ENCODE results near the gene CLMN.

The CLMN gene

DNA sequence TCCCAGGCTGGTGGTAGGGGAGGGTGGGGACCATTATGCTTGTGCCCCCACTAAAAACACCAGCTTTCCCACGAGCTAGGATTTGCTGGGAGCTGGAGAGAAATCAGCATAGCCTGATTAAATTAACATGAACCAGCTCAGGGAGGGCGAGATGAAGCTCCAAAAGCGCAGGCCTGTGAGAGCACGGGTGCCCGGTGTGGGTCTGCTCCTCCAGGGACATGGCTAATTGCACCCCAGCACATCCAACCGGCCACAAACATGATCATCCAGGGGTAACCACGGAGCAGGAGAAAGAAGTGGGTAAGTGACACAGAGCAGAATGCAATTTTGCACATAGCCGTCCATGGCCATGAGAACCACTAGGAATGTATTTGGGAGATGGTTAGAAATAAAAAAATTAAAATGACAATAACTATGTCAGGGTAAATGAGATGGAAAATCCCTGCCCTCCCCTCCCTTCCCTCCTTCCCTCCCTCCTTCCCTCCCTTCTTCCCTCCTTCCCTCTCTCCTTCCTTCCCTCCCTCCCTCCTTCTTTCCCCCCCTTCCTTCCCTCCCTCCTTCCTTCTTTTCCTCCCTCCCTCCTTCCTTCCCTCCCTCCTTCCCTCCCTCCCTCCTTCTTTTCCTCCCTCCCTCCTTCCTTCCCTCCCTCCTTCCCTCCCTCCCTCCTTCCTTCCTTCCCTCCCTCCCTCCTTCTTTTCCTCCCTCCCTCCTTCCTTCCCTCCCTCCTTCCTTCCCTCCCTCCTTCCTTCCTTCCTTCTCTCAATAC lies 26.9 kb downstream of the CLMN start:
- TF ChIP-seq FOXP2 (optimal IDR thresholded peaks at IDR 0.05; ENCODE audit: control extremely low read depth, extremely low read length, insufficient read depth) (no peak), EZH2 (IDR thresholded peaks at IDR 0.05) (no peak), POLR2AphosphoS5 (IDR thresholded peaks at IDR 0.05; ENCODE audit: borderline replicate concordance, low read depth, low read length) (no peak)
- Histone ChIP-seq H3K9ac (ENCODE audit: insufficient read length) (no peak overlapping the region), H3K27ac (peak overlapping the region; percentile 63), H3K9me3 (ENCODE audit: low read depth, low read length) (no peaks in the 10 kb centered on the region), H3K4me3 (no peak overlapping the region), H3K36me3 (ENCODE audit: insufficient read depth, low read length) (no peaks in the 10 kb centered on the region)
- DNase-seq (ENCODE audit: low read depth, low spot score) = no peak

DNA sequence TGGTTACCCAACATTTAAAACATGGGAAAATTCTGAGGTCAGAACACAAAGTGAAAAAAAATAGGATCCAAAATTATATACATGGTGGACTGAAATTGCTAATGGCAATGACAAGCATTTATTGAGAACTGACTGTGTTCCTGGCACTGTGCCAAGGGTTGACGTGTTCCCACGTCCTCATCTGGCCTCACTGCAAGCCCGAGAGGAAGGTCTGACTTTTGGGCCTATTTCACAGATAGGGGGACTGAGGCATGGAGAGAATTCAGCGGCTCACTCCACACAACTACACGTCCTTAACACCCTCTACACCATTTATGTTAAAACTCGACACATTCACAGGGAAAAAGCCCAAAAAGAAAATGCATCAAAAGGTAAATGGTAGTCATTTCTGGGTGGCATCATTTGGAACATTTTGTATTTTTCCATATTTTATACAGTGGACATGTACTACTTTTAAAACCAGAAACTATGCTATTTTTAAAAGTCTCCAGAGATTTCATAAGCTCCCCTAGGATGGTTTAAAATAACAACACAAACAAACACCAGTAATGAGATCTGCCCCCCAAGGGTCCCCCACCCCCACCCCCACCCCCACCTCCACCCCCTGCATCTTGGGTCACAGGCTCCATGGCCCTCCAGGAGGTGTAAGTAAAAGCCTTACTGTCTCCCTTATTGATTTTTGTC lies 27.7 kb downstream of the CLMN start:
- no peak overlapping the region for H3K4me3 ChIP-seq
- DNase-seq (ENCODE audit: low read depth, low spot score) = no peak
- no peak for TF ChIP-seq EZH2 (IDR thresholded peaks at IDR 0.05)
- TF ChIP-seq FOXP2 (optimal IDR thresholded peaks at IDR 0.05; ENCODE audit: control extremely low read depth, extremely low read length, insufficient read depth) = no peak
- no peak for TF ChIP-seq POLR2AphosphoS5 (IDR thresholded peaks at IDR 0.05; ENCODE audit: borderline replicate concordance, low read depth, low read length)
- H3K36me3 ChIP-seq (ENCODE audit: insufficient read depth, low read length) = no peaks in the 10 kb centered on the region
- peak overlapping the region; percentile 63; the same call in 1 of the 2 replicates for H3K27ac ChIP-seq
- H3K9ac ChIP-seq (ENCODE audit: insufficient read length) = no peak overlapping the region
- H3K9me3 ChIP-seq (ENCODE audit: low read depth, low read length) = no peaks in the 10 kb centered on the region

DNA sequence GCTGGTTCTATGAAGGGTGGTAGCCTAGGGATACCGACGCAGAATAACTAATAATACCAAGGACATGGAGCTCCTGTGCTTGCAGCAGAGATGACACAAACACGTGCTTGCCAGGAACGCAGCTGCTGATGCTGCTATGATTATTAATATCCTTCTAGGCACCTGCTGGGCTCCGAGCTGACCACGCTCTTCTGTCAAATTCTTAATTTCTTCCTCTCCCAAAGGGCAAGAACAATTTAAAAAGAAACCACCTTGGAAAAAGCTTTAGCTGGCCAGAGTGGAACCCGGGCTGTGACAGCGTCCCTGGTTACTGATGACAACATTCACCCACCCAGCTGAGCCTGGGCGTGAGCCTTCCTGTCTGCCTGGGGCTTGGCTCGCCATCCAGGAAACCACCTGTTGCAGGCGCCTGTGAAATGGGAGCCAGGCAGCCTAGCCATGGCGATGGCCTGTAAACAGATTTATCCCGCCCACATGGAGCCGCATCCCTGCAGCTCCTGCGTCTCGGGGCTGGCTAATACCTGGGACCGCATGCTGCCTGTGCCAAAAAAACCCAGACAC lies 28.8 kb downstream of the CLMN start:
- Histone ChIP-seq H3K36me3 (ENCODE audit: insufficient read depth, low read length) (no peaks in the 10 kb centered on the region), H3K27ac (no peak overlapping the region), H3K9me3 (ENCODE audit: low read depth, low read length) (no peaks in the 10 kb centered on the region), H3K9ac (ENCODE audit: insufficient read length) (no peak overlapping the region), H3K4me3 (no peak overlapping the region)
- TF ChIP-seq EZH2 (IDR thresholded peaks at IDR 0.05) (no peak), POLR2AphosphoS5 (IDR thresholded peaks at IDR 0.05; ENCODE audit: borderline replicate concordance, low read depth, low read length) (no peak), FOXP2 (optimal IDR thresholded peaks at IDR 0.05; ENCODE audit: control extremely low read depth, extremely low read length, insufficient read depth) (no peak)
- DNase-seq (ENCODE audit: low read depth, low spot score) = no peak

DNA sequence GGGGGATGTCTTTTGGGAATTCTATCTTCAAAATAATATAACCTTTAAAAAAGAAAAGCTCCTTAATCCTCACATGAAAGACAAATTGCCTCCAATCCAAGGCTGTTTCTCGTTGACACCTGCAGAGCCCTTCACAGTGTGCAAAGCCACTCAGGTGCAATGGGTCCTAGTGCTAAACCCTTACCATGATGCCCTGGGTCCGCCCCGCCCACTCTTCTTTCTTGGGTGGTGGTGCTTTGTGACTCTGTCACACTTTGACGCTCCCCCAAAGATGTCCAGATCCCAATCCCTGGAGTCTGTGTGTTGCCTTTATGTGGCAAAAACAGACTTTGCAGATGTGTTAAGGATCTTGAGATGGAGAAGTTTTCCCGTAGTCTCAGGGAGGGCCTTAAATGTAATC lies 29.7 kb downstream of the CLMN start:
- Histone ChIP-seq H3K36me3 (ENCODE audit: insufficient read depth, low read length) (no peaks in the 10 kb centered on the region), H3K27ac (no peak overlapping the region), H3K9ac (ENCODE audit: insufficient read length) (no peak overlapping the region), H3K9me3 (ENCODE audit: low read depth, low read length) (no peaks in the 10 kb centered on the region), H3K4me3 (no peak overlapping the region)
- DNase-seq (ENCODE audit: low read depth, low spot score) = no peak
- no peak for TF ChIP-seq FOXP2 (optimal IDR thresholded peaks at IDR 0.05; ENCODE audit: control extremely low read depth, extremely low read length, insufficient read depth)
- TF ChIP-seq POLR2AphosphoS5 (IDR thresholded peaks at IDR 0.05; ENCODE audit: borderline replicate concordance, low read depth, low read length) = no peak
- no peak for TF ChIP-seq EZH2 (IDR thresholded peaks at IDR 0.05)

DNA sequence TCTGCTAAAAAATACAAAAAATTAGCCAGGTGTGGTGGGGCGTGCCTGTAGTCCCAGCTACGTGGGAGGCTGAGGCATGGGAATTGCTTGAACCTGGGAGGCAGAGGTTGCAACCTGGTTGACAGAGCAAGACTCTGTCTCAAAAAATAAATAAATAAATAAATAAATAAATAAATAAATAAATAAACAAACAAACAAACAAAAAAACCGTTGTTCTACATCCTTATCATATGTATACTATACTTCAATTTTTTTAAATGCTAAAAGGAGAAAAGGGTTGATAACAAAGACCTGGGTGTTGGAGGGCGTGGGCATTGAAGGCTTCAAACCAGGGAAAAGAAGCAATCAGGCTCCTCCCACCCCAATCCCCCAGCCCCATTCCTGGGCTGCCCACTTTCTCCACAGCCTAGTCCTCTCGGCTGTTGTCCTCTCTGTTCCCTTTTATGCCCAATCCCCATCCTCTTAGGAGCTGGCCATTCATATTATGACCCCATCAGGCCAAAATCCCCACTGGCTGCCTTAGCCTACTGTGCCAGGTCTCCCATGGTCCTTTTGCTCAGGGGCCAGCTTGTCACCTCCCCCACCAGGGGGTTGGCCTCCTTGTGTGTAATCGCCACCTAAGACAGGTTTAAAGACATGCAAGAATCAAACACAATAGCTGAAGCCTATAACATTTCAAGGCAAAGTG lies 30.2 kb downstream of the CLMN start:
- no peak overlapping the region for H3K4me3 ChIP-seq
- no peaks in the 10 kb centered on the region for H3K9me3 ChIP-seq (ENCODE audit: low read depth, low read length)
- TF ChIP-seq EZH2 (IDR thresholded peaks at IDR 0.05) (no peak), FOXP2 (optimal IDR thresholded peaks at IDR 0.05; ENCODE audit: control extremely low read depth, extremely low read length, insufficient read depth) (no peak), POLR2AphosphoS5 (IDR thresholded peaks at IDR 0.05; ENCODE audit: borderline replicate concordance, low read depth, low read length) (no peak)
- H3K9ac ChIP-seq (ENCODE audit: insufficient read length) = no peak overlapping the region
- H3K36me3 ChIP-seq (ENCODE audit: insufficient read depth, low read length) = no peaks in the 10 kb centered on the region
- no peak for DNase-seq (ENCODE audit: low read depth, low spot score)
- H3K27ac ChIP-seq = no peak overlapping the region

DNA sequence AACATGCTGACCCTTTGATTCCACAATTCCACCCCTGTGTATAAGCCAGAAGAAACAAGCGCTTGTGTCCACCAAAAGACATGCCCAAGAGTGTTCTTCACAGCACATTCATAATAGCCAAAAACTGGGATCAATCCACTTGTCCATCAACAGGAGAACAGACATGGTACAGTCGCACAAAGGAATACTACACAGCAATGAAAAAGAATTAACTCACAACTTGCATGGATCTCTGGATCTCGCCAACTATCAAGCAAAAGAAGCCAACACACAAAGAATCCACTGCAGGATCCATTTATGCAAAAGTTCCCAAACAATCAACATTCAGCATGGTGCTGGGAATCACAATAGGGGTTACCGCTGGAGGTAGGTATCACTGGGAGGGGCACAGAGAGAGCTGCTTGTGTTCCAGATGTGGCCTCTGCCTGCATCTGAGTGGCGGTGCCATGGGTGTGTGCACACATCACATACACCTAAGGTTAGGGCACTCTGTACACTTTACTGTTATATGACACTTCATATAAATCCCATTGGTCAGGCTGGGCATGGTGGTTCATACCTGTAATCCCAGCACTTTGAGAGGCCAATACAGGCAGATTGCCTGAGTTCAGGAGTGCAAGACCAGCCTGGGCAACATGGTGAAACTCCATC lies 30.9 kb downstream of the CLMN start:
- Histone ChIP-seq H3K27ac (no peak overlapping the region), H3K9ac (ENCODE audit: insufficient read length) (no peak overlapping the region), H3K36me3 (ENCODE audit: insufficient read depth, low read length) (no peaks in the 10 kb centered on the region), H3K4me3 (no peak overlapping the region), H3K9me3 (ENCODE audit: low read depth, low read length) (no peaks in the 10 kb centered on the region)
- no peak for DNase-seq (ENCODE audit: low read depth, low spot score)
- no peak for TF ChIP-seq FOXP2 (optimal IDR thresholded peaks at IDR 0.05; ENCODE audit: control extremely low read depth, extremely low read length, insufficient read depth)
- TF ChIP-seq POLR2AphosphoS5 (IDR thresholded peaks at IDR 0.05; ENCODE audit: borderline replicate concordance, low read depth, low read length) = no peak
- TF ChIP-seq EZH2 (IDR thresholded peaks at IDR 0.05) = no peak

DNA sequence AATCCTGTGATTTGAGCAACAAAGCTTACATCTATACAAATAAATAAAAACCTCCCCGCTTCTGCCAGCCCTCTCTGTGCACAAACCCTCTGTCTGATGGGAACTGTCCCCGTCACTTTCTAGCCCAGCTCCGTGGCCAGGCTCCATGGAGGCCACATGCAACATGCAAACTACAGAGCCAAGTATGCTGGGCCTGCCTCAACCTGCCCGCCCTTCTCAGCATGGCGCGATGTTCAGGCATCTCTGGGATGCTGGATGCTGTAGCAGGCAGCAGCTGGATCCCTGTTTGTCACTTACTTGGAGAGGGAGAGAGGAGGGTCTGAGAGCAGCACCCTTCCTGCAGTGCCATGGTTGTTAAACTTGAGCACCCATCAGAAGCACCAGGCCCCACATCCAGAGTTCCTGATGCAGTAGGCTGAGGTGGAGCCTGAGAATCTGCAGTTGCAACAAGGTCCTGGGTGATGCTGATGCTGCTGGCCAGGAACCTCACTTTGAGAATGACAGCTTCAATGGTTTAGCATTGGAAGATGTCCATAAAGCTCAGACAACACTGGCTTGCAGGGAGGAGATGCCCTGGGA lies 32.4 kb downstream of the CLMN start:
- Histone ChIP-seq H3K27ac (no peak overlapping the region), H3K9ac (ENCODE audit: insufficient read length) (no peak overlapping the region), H3K4me3 (no peak overlapping the region), H3K9me3 (ENCODE audit: low read depth, low read length) (no peaks in the 10 kb centered on the region), H3K36me3 (ENCODE audit: insufficient read depth, low read length) (no peaks in the 10 kb centered on the region)
- DNase-seq (ENCODE audit: low read depth, low spot score) = no peak
- TF ChIP-seq FOXP2 (optimal IDR thresholded peaks at IDR 0.05; ENCODE audit: control extremely low read depth, extremely low read length, insufficient read depth) (no peak), POLR2AphosphoS5 (IDR thresholded peaks at IDR 0.05; ENCODE audit: borderline replicate concordance, low read depth, low read length) (no peak), EZH2 (IDR thresholded peaks at IDR 0.05) (no peak)
